Nephron progenitor cell (in vitro differentiated cells): ENCODE data around the gene CLMP.
"Not testable (repeated sequence)": the region's sequence is repeated elsewhere in the genome, so short reads cannot be mapped to it uniquely, and the experiment has no call there.

Experiments used
- DNase-seq: peaks from one replicate; pipeline ENCODE4 v3.0.0; 2021
- H3K27ac Mint-ChIP-seq: 2 replicates; pipeline ENCODE4 v1.8.0; 2021; ENCODE audit warnings: mild to moderate bottlenecking, moderate library complexity, mixed read lengths
- H3K27me3 Mint-ChIP-seq: 2 replicates; pipeline ENCODE4 v1.8.0; 2021; ENCODE audit warnings: mild to moderate bottlenecking, low read depth, mixed read lengths; ENCODE audit not compliant: poor library complexity
- H3K36me3 Mint-ChIP-seq: 2 replicates; pipeline ENCODE4 v1.8.0; 2021; ENCODE audit warnings: low read depth, mixed read lengths
- H3K4me1 Mint-ChIP-seq: 2 replicates; pipeline ENCODE4 v1.8.0; 2021; ENCODE audit warnings: mixed read lengths
- H3K4me3 Mint-ChIP-seq: 2 replicates; pipeline ENCODE4 v1.8.0; 2021; ENCODE audit warnings: mild to moderate bottlenecking, moderate library complexity, mixed read lengths
- H3K9me3 Mint-ChIP-seq: 2 replicates; pipeline ENCODE4 v1.8.0; 2021; ENCODE audit warnings: mild to moderate bottlenecking, moderate library complexity, mixed read lengths
- TF ChIP-seq, protein P1 (sequence below): fragments of 200-600 bp; sonication (generic); IDR thresholded peaks from 2 replicates; pipeline ENCODE4 v1.5.0; 2021; ENCODE audit warnings: antibody characterized with exemption

Gene CLMP

DNA sequence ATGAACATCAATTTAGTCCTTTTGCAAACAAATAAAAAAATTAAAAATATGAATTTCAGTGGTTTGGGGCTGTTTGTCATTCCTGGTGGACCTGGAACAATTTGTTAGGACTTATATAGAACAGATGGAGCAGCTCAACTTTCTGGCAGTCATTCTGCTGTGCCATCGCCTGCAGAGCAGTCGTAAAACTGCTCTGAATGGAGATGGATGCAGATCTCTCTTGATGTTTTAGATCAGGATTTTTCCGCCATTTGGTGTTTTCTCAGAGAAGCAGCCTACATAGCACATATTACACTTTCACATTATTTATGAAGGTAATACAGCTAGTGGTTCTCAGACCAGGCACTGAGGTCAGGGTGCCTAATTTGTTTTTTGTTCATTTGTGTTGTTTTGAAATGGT lies 101.3 kb downstream of the CLMP start:
- peak overlapping the region; percentile 51 for H3K27ac Mint-ChIP-seq
- H3K4me3 Mint-ChIP-seq, result no peak overlapping the region
- H3K36me3 Mint-ChIP-seq, result peaks cover 27% of the 10 kb centered on the region
- peaks cover 51% of the 10 kb centered on the region for H3K4me1 Mint-ChIP-seq
- DNase-seq, result no peak
- no peaks in the 10 kb centered on the region for H3K9me3 Mint-ChIP-seq
- peaks cover 5% of the 10 kb centered on the region for H3K27me3 Mint-ChIP-seq
- TF ChIP-seq, protein P1, sequence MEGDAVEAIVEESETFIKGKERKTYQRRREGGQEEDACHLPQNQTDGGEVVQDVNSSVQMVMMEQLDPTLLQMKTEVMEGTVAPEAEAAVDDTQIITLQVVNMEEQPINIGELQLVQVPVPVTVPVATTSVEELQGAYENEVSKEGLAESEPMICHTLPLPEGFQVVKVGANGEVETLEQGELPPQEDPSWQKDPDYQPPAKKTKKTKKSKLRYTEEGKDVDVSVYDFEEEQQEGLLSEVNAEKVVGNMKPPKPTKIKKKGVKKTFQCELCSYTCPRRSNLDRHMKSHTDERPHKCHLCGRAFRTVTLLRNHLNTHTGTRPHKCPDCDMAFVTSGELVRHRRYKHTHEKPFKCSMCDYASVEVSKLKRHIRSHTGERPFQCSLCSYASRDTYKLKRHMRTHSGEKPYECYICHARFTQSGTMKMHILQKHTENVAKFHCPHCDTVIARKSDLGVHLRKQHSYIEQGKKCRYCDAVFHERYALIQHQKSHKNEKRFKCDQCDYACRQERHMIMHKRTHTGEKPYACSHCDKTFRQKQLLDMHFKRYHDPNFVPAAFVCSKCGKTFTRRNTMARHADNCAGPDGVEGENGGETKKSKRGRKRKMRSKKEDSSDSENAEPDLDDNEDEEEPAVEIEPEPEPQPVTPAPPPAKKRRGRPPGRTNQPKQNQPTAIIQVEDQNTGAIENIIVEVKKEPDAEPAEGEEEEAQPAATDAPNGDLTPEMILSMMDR, result no peak

DNA sequence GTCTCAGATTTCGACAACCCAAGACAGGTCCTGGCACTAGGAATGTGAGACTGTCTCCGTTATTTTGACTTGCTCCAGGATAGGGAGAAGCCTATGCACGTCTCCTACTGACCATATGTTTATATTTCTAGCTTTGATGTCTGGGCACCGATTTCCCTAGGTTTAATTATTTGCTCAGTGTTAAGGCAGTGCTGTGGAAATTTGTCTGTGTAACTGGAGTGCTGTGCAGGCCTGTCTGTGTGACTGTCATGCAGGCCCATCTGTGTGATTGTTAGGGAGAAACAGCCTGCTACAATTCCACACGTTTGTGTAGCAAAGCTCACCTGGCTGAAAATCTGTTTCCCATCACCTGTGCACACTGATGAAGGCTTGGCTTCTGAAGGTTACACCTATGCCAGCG lies 103.5 kb downstream of the CLMP start:
- H3K9me3 Mint-ChIP-seq, result no peaks in the 10 kb centered on the region
- peak overlapping the region; percentile 98 for H3K27ac Mint-ChIP-seq
- TF ChIP-seq, protein P1, result no peak
- DNase-seq, result no peak
- H3K4me1 Mint-ChIP-seq, result peaks cover 43% of the 10 kb centered on the region
- H3K36me3 Mint-ChIP-seq, result peaks cover 15% of the 10 kb centered on the region
- no peak overlapping the region for H3K4me3 Mint-ChIP-seq
- peaks cover 5% of the 10 kb centered on the region for H3K27me3 Mint-ChIP-seq

DNA sequence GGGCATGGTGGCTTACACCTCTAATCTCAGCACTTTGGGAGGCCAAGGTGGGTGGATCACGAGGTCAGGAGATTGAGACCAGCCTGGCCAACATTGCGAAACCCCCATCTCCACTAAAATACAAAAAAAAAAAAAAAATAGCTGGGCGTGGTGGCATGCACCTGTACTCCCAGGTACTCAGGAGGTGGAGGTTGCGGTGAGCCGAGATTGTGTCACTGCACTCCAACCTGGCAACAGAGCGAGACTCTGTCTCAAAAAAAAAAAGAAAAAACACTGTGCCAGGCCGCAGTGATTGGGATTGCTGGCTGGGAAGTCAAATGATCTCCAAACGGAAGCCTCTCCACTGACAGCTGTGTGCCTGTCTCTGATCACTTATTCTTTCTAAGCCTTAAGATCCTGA lies 104.9 kb downstream of the CLMP start:
- Mint-ChIP-seq H3K36me3 (peaks cover 18% of the 10 kb centered on the region), H3K27ac (peak overlapping the region; percentile 32), H3K4me1 (peaks cover 43% of the 10 kb centered on the region)
- not testable (repeated sequence) for DNase-seq, H3K9me3 Mint-ChIP-seq, H3K4me3 Mint-ChIP-seq, H3K27me3 Mint-ChIP-seq

DNA sequence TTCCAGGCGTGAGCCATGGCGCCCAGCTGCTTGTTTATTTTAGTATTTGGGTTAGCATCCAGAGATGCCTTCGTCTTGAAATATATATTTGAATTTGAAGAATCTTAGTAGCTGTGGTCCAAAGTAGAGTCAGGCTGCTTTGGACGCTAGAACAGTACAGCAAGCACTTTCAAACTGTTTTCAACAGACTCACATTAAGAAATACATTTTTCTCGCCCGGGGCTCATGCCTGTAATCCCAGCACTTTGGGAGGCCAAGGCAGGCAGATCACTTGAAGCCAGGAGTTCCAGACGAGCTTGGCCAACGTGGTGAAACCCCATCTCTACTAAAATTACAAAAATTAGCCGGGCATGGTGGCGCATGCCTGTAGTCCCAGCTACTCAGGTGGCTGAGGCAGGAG lies 106.2 kb downstream of the CLMP start:
- H3K9me3 Mint-ChIP-seq, DNase-seq, H3K27me3 Mint-ChIP-seq, H3K27ac Mint-ChIP-seq, H3K4me3 Mint-ChIP-seq: not testable (repeated sequence)
- Mint-ChIP-seq H3K4me1 (peaks cover 34% of the 10 kb centered on the region), H3K36me3 (peaks cover 30% of the 10 kb centered on the region)

DNA sequence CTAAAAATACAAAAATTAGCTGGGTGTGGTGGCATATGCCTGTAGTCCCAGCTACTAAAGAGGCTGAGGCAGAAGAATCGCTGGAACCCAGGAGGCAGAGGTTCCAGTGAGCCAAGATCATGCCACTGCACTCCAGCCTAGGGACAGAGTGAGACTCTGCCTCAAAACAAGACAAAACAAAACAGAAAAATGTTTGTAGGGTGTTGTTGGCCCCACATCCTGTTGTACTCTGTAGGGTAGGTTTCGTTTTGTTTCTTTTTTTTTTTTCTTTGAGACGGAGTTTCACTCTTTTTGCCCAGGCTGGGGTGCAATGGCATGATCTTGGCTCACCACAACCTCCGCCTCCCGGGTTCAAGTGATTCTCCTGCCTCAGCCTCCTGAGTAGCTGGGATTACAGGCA lies 107.4 kb downstream of the CLMP start:
- H3K4me1 Mint-ChIP-seq, result peaks cover 38% of the 10 kb centered on the region
- not testable (repeated sequence) for H3K27me3 Mint-ChIP-seq, DNase-seq, H3K27ac Mint-ChIP-seq, H3K4me3 Mint-ChIP-seq
- H3K9me3 Mint-ChIP-seq, result peaks cover 17% of the 10 kb centered on the region
- H3K36me3 Mint-ChIP-seq, result peaks cover 42% of the 10 kb centered on the region

DNA sequence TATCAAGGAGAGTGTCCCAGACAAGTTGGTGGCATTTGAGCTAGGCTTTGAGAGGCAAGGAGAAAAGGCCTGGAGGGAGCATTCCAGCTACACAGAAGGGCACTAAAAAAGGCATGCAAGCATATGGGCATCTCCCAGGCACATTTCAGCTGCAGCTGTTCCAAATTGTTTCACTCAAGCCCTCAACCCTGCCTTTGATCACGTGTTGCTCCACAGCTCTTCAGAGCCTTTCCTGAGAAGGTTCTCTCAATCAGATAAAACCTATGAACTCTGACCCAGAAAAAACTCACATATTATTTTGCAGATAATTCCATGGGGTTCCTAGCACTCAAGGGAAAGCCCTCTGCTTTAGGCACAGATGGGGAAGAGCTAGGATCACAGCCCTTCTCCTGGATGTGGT lies 108.7 kb downstream of the CLMP start:
- H3K4me1 Mint-ChIP-seq, result peaks cover 36% of the 10 kb centered on the region

DNA sequence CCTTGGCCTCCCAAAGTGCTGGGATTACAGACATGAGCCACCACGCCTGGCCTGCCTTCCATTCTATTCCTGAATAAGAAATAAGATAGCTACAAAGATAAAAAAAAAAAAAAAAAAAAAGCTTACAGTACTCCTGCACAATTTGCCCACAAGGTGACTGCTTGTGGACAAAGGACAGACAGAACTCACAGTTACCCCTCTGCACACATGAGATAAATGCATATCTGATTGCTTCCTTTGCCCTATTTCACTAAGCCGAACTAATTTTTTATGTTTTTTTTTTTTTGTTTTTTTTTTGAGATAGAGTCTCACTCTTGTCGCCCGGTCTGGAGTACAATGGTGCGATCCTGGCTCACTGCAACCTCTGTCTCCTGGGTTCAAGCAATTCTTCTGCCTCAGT lies 109.6 kb downstream of the CLMP start:
- Mint-ChIP-seq H3K9me3 (peaks cover 17% of the 10 kb centered on the region), H3K27me3 (peaks cover 2% of the 10 kb centered on the region), H3K36me3 (peaks cover 47% of the 10 kb centered on the region), H3K4me3 (no peak overlapping the region), H3K27ac (no peak overlapping the region), H3K4me1 (peaks cover 28% of the 10 kb centered on the region)
- TF ChIP-seq, protein P1, result no peak
- no peak for DNase-seq

More for the DNA sequence above, 108.7 kb downstream of the CLMP start:
- Mint-ChIP-seq H3K36me3 (peaks cover 47% of the 10 kb centered on the region), H3K4me3 (no peak overlapping the region), H3K27ac (peak overlapping the region; percentile 75), H3K9me3 (peaks cover 17% of the 10 kb centered on the region), H3K27me3 (peaks cover 2% of the 10 kb centered on the region)
- TF ChIP-seq, protein P1, result no peak
- DNase-seq, result no peak
